HG02571 (cell line): ENCODE results near the gene CBFA2T2.
A peak's percentile ranks its signal among the peaks of the same experiment; 100 is the strongest.

Experiments
- ATAC-seq: cut with Tn5 transposase; IDR thresholded peaks from one replicate; pipeline ENCODE4 v1.9.1; 2021; ENCODE audit warnings: mild to moderate bottlenecking, moderate library complexity; ENCODE audit not compliant: unreplicated experiment

The CBFA2T2 gene

DNA sequence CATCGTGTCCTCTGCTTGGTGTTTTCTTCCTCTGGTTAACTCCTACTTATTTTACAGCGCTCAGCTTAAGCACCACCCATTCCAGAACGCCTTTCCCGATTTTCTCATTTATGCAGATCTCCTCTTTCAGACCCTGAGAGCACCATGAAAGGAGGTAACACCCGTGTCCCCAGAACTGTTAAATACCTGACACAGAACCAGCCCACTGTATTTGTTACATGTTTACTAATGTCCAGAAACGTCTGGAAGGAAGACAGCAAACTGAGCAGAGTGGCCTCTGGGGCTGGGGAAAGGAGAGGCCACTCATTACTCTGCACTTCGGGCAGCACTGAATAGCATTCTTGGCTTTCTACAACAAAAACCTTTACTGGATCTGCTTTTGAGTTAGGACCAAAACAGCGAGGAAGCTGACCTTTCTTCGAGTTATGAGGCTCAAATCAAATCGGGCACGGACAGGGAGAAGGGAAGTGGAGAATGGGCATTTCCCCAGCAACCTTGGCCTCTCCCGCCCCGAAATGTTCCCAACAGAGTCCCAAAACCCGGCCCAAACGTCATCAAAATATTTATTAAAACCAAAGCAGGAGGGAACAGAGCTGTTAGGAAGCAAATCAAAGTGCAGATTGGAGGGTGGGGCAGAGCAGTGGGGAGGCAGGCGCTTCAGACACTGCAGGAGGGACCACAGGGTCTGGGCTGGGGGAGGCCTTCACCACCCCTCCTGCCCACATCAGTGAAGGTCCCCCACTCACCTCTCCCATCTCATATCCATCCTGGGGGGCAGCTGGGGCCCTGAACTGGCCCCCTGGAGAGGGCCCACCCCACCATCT lies 185.5 kb downstream of the CBFA2T2 start:
- ATAC-seq = no peak

DNA sequence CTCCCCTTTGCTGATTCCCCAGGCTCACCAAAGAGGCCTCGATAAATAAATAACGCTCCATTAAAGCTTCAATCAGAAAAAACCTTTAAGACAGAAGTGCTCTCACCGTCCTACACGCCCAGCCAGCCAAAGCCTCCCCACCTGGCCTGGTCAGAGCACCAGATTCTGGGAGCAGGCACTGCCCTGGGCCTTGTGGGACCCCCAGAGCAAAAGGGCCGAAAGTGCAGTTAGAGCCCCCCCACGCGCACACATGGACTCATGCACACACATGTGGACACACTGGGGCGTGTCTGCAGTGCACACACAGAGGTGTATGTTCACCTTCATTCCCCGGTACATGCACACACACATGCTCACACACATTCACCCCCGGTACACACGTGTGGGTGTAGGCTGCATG lies 186.2 kb downstream of the CBFA2T2 start:
- no peak for ATAC-seq

DNA sequence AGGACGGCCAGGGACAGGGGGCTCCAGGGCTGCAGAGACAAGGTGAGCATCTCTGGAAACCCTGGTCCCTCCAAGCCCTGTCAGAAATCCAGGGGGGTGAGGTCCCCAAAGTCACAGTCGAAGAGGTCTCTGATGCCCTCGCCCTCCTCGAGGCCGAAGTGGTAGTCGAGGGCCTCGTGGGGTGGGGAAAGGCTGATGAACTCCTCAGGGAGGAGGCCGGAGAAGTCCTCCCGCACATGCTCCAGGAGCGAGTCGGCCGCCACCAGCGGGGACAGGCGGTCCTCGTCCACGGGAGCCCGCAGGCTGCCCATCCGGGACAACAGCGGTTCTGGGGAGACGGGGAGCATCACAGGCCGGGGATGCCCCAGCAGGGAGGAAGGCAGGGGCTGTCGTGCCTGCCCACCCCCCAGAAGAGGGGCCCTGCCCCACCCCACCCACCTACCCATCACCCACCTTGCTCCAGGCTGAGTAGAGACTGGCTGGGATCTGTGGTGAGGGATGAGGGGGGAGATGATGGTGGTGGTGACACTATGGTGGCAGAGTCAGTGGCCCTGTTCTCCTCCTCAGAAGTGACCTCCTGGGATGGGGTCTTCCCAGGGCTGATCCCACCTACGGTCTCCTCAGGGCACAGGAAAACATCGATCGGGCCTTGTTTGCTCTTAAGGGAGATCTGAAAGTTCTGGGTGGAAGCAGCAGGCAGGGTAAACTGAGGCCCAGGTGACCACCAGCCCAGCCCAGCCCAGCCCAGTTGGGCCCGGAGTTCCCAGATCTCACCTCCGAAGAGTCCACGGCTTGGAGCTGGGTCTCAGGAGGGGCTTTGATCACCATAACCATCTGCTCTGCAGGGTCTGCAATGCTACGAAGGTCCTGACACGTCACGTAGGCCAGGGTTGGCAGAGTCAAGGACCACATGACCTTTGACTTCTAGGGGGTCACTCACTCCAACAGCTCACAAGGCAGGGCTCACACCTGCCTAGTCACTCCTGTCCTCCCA lies 187.1 kb downstream of the CBFA2T2 start:
- ATAC-seq = no peak

DNA sequence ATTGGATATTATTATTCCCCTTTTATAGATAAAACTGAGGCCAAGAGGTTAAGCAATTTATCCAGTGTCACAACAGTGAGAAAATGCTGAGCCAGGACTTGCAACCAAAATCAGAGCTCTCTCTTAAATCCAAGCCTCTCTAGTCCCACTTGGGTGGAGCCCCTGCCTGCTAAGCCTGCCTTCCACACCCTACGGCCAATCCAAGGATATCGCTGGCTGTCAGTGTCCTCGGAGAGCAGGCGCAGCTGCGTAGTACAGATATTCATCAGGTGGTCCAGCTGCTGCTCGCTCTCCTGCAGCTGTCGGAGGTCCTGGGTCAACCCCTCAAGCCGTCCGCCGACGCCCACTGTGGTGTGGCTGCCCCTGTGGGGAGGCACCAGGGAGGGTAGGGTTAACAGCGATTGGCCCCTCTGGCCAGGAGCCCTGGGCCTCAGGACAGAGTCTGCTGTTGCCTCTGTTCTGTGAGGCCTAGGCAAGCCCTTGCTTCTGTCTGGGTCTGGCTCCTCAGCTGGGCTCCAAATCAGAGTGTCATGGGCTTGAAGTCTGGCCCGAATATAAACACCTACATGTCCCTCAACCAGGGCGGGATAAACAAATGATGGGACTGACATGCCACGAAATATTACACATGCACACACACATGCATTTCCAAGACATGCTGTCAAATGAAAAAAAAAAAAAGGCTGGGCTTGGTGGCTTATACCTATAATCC lies 188.3 kb downstream of the CBFA2T2 start:
- ATAC-seq = no peak

DNA sequence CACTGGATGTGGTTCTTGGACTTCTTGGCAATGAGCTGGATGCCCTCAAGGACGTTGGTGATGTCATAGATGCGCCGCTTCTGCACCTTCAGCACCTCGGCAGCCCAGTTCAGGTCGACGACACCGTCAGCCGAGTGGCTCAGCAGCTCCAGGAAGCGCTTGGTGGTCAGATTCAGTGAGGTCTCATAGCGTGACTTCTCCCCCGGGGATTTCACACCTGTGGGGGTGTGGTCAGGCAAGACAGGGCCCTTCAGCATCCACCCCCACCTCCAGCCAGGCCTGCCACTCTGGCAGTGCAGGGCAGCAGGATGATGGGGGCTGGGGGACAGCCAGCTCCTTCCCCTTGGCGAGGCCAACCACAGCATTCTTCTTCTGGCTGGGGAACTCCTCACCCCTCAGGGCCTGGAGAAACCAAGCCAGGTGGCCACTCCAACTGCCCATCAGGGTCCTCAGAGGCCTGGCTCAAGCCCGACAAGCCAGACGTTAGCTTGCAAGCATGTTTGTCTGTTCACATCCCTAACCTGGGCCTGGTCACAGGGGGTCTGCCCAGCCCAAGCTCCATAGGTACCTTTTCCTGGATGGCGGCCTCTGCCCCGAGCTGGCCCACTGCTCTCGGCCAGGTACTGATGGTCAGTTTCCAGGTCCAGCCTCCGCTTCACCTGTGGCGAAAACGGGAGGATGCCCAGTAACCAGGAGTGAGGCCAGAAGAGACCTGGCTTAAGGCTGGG lies 190.0 kb downstream of the CBFA2T2 start:
- ATAC-seq = peak; percentile 51

DNA sequence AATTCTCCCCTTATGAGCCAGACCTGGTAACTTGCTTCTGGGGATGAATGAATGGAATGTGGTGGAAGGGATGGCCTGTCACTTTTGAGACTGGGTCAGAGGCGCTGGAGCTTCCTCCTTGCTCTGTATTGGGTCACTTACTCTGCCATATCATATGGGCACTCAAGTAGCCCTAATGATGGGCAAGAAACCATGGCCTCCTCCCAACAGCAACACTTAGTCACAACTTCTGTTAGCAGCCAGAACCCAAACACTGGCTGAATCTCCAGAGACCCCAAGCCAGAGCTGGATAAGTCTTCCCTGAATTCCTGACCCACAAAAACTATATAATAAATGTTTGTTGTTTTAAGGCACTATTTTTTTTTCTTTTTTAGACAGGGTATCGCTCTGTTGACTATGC lies 190.8 kb downstream of the CBFA2T2 start:
- no peak for ATAC-seq

DNA sequence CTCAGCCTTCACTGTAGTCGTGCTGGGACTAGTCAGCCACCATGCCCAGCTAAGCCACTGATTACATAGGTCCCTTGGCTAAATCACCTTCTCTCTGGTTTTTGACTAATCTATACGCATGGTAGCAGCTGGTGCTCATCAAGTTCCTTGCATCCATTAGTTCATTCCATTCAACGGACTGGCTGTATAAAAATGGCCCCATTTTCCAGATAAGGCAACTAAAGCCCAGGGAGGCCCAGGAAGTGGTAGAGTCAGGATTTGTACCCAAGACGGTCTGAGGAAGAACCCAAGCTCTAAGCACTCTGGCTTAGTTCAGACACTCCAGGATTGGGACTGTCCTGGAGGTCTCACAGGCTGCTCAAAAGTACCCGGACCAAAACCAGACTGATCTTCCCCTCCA lies 191.4 kb downstream of the CBFA2T2 start:
- ATAC-seq = no peak

DNA sequence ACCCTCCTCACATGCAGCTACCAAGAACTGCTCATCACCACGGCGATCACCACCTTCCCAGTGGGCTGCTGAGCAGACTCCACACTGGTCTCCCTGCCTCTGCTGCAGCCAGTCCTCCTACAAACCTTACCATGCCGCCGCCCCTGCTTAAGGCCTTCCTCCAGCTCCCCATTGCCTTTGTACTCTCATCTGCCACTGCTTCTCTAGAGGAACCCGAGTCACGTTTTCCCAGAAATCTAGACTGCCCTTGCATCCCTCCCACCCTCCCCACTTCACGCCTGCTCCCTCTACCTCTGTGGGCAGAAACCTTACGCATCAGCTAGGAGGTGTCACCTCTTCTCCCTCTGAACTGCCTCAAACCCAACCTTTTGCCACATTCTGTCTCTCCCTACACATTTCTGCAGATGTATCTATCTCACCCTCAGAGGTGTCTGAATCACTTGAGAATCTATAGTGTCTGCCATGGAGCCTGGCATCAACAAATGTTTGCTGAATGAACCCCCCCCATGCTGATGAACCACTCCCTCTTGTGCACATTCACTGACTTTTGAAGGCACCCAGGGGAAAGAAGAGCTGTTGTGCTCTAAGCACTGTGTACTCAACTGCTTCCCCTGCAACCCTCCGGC lies 191.9 kb downstream of the CBFA2T2 start:
- no peak for ATAC-seq

DNA sequence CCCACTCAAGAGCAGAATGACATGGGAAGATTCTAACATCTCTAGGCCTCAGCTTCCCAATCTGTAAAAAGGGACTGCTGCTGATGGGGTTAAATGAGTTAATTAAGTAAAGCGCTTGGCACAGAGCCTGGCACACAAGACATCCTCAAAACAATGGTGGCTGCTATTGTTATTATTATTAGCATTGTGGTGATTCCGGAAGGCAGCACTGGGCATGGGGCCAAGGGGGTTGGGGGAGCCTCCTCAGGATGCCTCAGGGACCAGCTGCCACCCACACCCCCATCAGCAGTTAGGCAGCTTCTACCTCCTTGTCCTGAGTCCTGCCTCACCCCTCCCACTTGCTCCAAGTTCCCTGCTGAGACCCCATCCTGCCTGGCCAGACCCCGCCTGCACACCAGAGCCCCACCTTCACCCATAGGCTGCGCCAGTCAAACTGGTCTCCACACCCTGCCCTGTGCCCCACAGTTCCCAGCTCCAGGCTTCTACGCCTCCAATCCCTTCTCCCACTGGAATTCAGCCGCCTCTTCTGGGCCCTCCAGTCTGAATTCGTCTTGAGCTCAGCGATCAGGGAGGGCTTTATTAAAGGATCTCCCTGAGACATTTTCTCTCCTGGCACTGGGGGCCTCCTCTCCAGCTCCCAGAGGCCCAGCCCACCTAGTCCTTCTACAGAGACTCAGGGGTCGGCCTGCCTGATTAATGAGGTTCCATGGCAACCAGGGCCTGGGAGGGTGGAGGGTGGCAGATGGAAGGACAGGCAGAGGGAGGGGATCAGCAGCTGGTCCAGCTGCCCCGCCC lies 194.8 kb downstream of the CBFA2T2 start:
- ATAC-seq = no peak

DNA sequence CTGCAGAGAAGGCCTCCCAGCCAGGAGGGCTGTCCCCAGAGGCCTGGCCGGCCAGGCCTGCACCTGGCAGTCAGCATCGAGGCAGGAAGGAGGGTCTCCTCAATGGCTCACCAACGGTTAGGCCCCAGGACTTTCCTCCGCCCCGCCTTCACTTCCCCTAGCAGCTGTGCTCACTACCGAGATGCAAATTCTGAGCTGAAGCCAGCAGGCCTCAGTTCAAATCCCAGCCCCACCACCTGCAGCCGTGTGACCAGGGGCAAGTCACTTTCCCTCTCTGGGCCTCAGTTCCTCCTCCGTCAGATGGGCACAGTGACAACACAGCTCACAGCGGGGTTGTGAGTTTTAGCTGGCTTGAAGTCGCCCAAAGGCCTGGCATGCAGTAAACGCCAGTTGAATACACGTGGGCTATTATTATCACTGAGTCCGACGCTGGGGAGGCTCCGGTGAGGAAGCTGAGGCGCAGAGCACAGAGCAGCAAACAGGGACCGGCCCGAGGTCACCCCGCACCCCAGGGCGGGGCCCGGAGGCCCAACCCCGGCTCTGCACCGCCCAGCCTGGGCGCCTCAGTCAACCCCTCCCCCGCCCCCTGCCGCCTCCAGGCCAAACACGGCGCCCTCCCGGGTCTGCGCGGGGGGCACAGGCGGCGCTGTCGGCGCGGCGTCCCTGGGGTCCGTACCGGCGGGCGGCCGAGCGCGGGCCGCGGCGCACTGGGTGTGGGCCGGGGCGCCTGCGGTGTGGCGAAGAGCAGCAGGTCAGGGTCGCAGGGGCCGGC lies 195.6 kb downstream of the CBFA2T2 start:
- peak; percentile 30 for ATAC-seq

DNA sequence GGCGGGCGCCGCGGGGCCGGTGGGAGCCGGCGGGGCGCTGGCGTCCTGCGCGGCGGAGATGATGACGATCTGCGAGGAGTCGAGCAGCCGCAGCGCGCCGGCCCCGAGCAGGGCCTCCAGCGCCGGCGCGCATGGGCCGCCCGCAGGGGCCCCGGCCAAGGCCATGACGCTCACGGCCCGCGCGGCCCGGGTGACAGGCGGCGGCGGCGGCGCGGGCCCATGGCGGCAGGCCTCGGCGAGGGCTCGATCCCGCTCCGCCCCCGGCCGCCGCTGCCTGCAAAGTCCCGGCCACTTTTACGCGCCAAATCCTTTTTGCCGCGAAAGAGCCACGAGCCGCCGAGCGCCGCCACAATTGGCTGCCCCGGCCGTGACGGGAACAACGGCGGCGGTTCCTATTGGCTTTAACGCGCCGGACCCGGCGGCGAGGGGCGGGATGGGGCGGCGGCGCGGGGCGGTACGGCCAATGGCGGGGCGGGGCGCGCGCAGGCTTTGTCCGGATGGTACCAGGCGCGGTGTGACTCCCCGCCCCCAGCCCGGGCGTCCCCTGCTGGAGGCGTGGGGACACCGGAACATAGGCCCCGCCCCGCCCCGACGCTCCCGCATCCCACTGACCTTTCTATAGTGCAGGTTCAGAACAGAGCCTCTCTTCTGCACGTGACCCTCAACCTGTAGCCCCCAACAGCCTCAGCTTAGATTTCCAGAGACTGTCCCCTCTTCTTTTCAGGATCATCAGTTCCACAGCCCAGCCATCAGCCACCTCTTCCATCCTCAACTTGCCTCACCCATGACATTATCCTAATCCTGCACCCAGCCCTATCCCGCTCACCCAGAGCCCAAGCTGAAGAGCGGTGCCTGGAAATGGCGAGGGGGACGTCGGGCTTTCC lies 196.4 kb downstream of the CBFA2T2 start, which contains the start of gene E2F1:
Gene E2F1 (minus strand): TSS at position 286 of the 884 bp plus-strand sequence. CDS start 121 bp downstream, at position 165.
- ATAC-seq = peak; percentile 81

DNA sequence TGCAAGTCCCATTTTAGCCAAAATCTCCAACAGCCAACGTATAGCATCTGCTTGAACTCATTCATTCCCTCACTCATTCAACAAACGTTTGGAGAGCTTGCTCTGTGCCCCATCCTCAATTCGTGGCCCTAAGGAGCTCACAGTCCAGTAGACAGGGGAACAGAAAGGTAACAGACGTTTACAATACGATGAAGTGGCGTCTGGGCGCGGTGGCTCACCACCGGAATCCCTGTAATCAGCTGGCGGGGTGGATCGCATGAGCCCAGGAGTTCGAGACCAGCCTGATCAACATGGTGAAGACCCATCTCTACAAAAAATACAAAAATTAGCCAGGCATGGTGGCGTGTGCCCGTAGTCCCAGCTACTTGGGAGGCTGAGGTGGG lies 197.1 kb downstream of the CBFA2T2 start:
- ATAC-seq = no peak

DNA sequence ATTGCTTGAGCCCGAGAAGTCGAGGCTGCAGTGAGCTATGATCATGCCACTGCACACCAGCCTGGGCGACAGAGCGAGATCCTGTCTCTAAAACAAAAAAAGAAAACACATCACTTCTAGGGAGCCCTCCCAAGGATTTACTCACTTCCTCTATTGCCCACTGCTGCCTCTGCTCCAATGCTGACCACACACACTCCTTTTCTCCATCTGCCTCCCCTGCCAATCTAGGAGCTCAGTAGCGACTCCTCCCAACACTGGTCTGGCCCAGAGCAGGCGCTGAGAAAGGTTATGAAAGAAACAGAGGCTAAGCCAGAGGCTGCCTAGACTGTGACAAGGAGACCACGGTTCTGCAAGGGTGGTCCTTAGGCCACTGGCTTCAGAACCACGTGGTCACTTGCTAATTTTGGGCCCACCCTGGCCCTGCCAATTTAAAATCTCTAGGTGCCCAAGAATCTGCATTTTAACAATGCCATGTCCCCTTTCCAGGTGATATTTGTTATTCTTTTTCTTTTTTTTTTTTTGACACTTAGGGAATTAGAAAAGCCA lies 197.5 kb downstream of the CBFA2T2 start:
- no peak for ATAC-seq

DNA sequence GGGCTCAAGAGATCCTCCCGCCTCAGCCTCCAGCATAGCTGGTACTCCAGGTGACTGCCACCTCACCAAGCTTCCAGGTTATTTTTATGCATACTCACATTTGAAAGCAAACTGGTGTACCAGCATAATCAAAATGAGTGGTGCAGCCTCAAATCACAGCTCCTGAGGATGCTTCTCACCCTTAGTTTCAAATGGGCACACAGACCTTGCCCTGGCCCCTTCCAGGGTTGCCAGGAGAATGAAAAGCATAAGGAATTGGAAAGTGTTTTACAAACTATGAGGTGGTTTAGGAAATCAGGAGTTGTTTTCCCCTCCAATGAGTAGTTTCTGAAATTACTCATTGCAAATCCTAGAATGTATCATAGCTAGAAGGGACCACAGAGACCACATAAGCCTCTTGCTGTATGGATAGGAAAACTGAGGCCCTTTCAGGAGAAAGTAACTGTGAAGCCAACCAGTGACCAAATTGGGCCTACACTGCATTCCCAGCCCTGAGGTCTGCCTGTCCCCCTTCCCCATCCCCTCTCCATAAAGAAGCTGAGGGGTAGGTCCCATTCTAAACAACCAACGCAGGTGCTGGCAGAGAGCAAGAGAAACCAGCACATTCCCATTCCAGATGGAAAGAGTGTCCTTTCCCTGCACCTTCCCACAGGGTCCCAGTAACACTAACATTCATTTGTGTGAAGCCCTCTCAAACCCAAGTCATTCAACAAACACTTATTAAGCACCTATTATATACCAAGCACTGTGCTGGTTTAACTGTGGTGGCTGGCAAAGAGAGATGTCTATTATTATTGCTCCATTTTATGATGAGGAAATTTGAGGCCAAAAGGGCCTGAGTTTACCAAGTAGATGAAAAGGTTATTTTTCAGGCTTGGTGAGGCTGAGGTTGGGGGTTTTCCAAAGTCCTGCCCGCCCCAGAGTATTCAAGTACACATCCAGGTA lies 198.4 kb downstream of the CBFA2T2 start:
- no peak for ATAC-seq

DNA sequence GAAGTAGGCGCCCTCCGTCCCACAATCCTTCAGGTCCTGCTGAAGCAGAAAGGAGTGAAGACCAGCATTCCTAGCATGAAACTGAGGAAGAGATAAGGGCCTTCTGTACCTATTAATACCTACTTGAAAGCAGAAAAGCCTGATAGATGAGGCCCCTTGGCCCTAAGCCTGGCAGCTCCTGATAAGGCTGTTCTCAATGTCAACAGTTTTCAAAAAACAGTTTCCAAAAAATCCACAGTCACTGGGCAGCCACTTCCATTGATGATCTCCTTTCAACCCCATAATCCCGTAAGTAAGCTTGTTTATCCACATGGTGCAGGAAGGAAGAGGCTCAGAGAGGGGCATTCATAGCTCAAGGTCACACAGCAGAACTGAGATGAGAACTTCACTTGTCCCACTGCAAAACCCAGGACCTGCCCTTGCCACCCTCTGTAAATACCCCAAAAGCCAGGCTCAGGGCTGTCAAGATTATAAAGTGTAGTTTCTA lies 199.1 kb downstream of the CBFA2T2 start:
- ATAC-seq = no peak

DNA sequence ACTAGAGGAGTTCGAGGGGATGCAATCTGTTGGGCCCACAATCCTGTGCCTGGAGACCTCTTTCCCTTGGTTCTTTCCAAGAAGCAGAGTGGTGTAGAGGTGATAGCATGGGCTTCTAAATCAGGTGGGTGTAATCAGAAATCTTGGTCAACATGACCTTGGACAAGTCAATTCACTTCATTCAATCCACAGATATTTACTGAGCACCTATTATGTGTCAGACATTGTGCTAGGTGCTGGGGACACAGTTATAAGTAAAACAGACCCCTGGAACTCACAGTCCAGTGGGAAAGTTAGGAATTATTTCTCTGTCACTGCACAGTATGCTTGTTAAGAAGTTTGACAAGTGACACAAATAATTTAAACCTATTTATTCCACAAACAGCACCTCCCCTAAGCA lies 199.6 kb downstream of the CBFA2T2 start:
- ATAC-seq = no peak
